ENCODE results near the gene HDAC5. TPM values are rescaled to one million over a fixed set of nuclear protein-coding genes. Genes with fewer than 3 reads are reported as not detected.

The HDAC5 gene
- total RNA-seq, 4 donors from 2014 or later = 23.3 to 91.7 (median 42.4) TPM

DNA sequence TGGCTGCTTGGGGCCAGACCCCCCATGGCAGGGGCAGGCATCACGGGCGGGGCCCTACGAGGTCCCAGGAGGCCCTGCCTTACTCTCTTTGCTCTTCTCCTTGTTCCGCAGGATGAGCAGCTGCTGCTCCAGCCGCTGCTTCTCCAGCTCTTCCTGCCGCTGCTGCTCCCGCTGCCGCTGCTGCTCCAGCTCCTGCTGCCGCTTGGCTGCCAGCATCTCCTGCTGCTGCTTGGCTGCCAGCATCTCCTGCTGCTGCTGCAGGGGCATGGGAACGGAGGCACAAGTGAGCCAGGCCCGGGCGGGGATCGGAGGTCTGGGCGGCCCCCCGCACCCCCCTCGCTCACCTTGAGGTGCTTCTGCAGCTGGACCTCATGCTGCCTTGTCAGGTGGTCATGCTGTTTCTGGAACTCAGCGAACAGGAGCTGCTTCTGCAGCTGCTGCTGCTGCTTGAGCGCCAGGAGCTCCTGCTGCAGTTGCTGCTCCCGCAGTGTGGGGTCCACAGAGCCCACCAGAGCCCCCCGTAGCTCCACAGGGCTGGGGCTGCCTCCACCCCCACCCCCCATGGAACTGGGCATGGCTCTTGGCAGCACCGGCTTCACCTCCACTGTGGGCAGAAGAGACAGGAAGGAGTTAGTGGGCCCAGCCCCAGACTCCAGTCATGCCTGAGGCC, 30.1 kb downstream of the HDAC5 start:
- TF ChIP-seq CTCF (IDR thresholded peaks at IDR 0.05; ENCODE audit: low read depth) = no peak

DNA sequence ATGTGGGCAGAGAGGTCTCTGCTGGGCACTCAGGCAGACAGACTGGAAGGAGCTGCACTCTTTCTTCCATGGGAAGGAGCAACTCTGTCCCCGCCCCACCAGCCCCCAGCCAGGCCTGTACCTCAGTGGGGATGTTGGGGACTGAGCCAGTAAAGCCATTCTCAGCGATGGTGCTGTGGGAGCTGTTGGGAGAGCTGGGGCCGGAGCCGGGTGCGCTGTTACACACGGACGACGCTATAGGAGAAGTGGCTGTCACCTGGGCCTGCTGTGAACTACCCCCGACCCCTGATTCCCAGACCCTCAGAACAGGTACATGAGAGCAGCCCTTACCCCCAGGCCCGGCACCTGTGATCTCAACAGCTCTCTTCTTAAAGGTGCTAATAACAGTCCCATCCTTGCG, 31.4 kb downstream of the HDAC5 start:
- TF ChIP-seq CTCF (IDR thresholded peaks at IDR 0.05; ENCODE audit: low read depth) = no peak

GRCh38 chr17:44091200-44091997, 32.0 kb downstream of the HDAC5 start:
- no peak for TF ChIP-seq CTCF (IDR thresholded peaks at IDR 0.05; ENCODE audit: low read depth)

- TF ChIP-seq CTCF (IDR thresholded peaks at IDR 0.05; ENCODE audit: low read depth) = no peak
Measured at GRCh38 chr17:44088254-44088653, 35.2 kb downstream of the HDAC5 start.

- TF ChIP-seq CTCF (IDR thresholded peaks at IDR 0.05; ENCODE audit: low read depth) = no peak
Measured at GRCh38 chr17:44087319-44087718, 36.1 kb downstream of the HDAC5 start.

DNA sequence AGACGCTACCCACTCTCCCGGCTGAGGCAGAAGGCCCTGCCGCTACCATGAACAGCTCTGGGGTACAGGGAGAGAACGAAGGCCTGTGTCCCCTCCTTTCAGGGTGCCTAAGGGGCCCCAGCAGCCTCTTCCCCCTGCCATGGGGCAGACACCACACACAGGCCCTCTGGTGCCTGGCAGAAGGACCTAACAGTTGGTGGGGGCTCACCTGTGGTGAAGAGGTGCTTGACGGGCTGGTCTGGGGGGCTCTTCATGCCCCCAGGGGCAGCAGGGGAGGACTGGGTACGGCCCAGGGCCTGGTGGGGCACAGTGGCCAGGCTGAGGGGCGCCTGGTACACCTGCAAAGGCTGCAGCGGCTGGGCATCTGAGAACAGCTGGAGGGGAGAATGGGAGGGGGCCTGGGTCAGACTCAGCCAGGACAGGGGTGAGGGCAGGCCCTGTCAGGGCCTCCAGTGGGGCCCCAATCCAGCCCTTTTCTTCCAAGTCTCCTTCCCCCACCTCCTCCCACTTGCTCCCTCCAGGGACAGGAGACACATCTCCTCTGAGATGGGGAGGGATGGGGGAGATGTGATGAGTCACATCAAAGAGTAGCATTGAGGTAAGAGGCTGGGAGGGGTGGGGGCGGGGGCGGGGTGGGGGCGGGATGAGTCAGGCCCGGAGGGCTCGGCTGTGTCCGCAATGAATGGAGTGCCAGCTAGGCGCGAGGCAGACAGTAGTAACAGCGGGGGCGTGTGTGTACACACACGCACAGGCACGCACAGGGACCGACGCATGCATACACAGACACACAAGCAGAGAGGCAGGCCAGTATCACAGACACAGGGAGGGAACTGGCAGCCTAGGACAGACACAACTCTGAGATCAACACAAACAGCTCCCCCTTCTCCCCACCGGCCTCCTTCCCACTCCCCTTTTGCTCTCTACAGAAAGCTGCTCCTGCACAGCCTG, 36.8 kb downstream of the HDAC5 start:
- TF ChIP-seq CTCF (IDR thresholded peaks at IDR 0.05; ENCODE audit: low read depth) = no peak
